Fibroblast of lung (primary cell): ENCODE data around the gene OXCT2. TPM values are rescaled to one million over a fixed set of nuclear protein-coding genes. Genes with fewer than 3 reads are reported as not detected.
A peak's percentile ranks its signal among the peaks of the same experiment; 100 is the strongest.
"Not testable (repeated sequence)": the region's sequence is repeated elsewhere in the genome, so short reads cannot be mapped to it uniquely, and the experiment has no call there.

Source experiments
- DNase-seq, 2 donors: peaks; one replicate each; pipeline versions ENCODE4 v3.0.0 to v3.0.0-alpha.2; 2010; ENCODE audit warnings: low read depth in 2 of 2
- H2AFZ ChIP-seq: 2 replicates; pipeline ENCODE4 v1.5.1; 2012; ENCODE audit warnings: low read length, control low read depth, inconsistent platforms
- H3K27ac ChIP-seq: 2 replicates; pipeline ENCODE4 v1.5.1; 2011; ENCODE audit warnings: low read length, control low read depth; ENCODE audit not compliant: insufficient read depth
- H3K27me3 ChIP-seq: 2 replicates; pipeline ENCODE4 v1.5.1; 2011; ENCODE audit warnings: mild to moderate bottlenecking, low read length; ENCODE audit not compliant: control insufficient read depth, insufficient read depth
- H3K36me3 ChIP-seq: 2 replicates; pipeline ENCODE4 v1.5.1; 2011; ENCODE audit warnings: low read length; ENCODE audit not compliant: control insufficient read depth, insufficient read depth
- H3K4me1 ChIP-seq: 2 replicates; pipeline ENCODE4 v1.5.1; 2011; ENCODE audit warnings: low read length; ENCODE audit not compliant: control insufficient read depth, insufficient read depth; ENCODE audit errors: extremely low read depth
- H3K4me2 ChIP-seq: 2 replicates; pipeline ENCODE4 v1.5.1; 2011; ENCODE audit warnings: low read length, control low read depth; ENCODE audit not compliant: insufficient read depth; ENCODE audit errors: extremely low read depth
- H3K4me3 ChIP-seq, 4 experiments: fragments of 200-600 bp in 1 of 4; sonication (generic) in 1 of 4; replicated peaks in 1 of 4; 2 replicates each; pipeline ENCODE4 v1.5.1; 2011 to 2016; ENCODE audit warnings: low read length in 4 of 4, low read depth in 3 of 4, mild to moderate bottlenecking in 3 of 4, control low read depth in 2 of 4, inconsistent platforms in 1 of 4, mixed read lengths in 1 of 4; ENCODE audit not compliant: insufficient read depth in 1 of 4; ENCODE audit errors: control extremely low read depth in 1 of 4
- H3K79me2 ChIP-seq: 2 replicates; pipeline ENCODE4 v1.5.1; 2012; ENCODE audit warnings: mild to moderate bottlenecking, low read length, inconsistent platforms; ENCODE audit not compliant: control insufficient read depth, insufficient read depth
- H3K9ac ChIP-seq: 2 replicates; pipeline ENCODE4 v1.5.1; 2011; ENCODE audit warnings: mild to moderate bottlenecking, low read length, control low read depth; ENCODE audit not compliant: insufficient read depth
- H3K9me3 ChIP-seq: 2 replicates; pipeline ENCODE4 v1.5.1; 2012; ENCODE audit warnings: low read depth, low read length; ENCODE audit not compliant: control insufficient read depth, insufficient read depth
- H4K20me1 ChIP-seq: 2 replicates; pipeline ENCODE4 v1.5.1; 2011; ENCODE audit warnings: low read length; ENCODE audit not compliant: control insufficient read depth, insufficient read depth; ENCODE audit errors: extremely low read depth
- EZH2 ChIP-seq: IDR thresholded peaks from 2 replicates; pipeline ENCODE4 v1.5.1; 2012; ENCODE audit warnings: low read length, control low read depth, mild to moderate bottlenecking; ENCODE audit errors: missing control alignments
- polyA plus RNA-seq, 2 donors: library from polyadenylated mRNA; depleted of rRNA in 1 of 2; stranded (reverse) in 1 of 2; unstranded in 1 of 2; fragments of >200 nt; gene quantifications; 2 replicates each; pipeline ENCODE4 v1.2.1, GENCODE V29; 2011 to 2012; ENCODE audit warnings: missing spikeins in 1 of 2
- total RNA-seq: library from RNA; depleted of rRNA; stranded (reverse); fragments of >200 nt; gene quantifications from 2 replicates; pipeline ENCODE4 v1.2.1, GENCODE V29; 2014
- TF ChIP-seq, protein P1 (sequence below), 2 donors: IDR thresholded peaks in 1 of 2; conservative IDR thresholded peaks in 1 of 2; 1 replicate in 1 of 2; 2 replicates in 1 of 2; pipeline ENCODE4 v1.5.1; 2011 to 2012; ENCODE audit warnings: low read length in 2 of 2, control low read depth in 1 of 2, inconsistent platforms in 1 of 2, low read depth in 1 of 2, mild to moderate bottlenecking in 1 of 2

Gene OXCT2
- total and polyA plus RNA-seq, 2 donors (not counting 1 experiment from before 2014, with no cell fraction given), result 1.0 to 6.4 TPM

DNA sequence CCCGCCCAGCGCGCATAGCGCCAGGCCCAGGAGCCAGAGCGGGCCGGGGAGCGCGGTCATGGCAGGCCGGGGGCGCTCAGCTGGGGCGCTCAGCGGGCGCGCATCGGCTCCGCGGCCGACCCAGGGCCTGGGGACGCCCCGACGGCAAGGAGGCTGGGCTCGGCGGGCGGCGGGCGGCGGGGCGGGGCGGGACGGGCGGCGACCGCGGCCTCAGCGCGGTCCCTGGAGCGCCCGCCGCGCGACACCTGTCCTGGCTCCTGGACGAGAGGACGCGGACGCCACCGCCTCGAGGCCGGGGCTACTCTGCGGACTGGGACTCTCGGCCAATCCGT, 17.2 kb upstream of the OXCT2 start:
- no peak overlapping the region for H3K27ac ChIP-seq

GRCh38 chr1:39787964-39788363, 16.8 kb upstream of the OXCT2 start:
- TF ChIP-seq EZH2, result peak; percentile 60
- peaks cover 28% of the 10 kb centered on the region for H3K27me3 ChIP-seq
- not testable (repeated sequence) for H3K4me2 ChIP-seq, H2AFZ ChIP-seq, H3K36me3 ChIP-seq, H3K79me2 ChIP-seq, H3K9me3 ChIP-seq, DNase-seq, H3K27ac ChIP-seq, H3K9ac ChIP-seq, H3K4me1 ChIP-seq, H3K4me3 ChIP-seq, H4K20me1 ChIP-seq

More for the DNA sequence above, 17.2 kb upstream of the OXCT2 start:
- Histone ChIP-seq H3K9me3 (no peaks in the 10 kb centered on the region), H3K36me3 (no peaks in the 10 kb centered on the region), H3K4me1 (no peaks in the 10 kb centered on the region), H2AFZ (no peak overlapping the region), H3K4me3 (no peak overlapping the region), H3K4me2 (no peak overlapping the region), H3K79me2 (no peaks in the 10 kb centered on the region), H4K20me1 (no peaks in the 10 kb centered on the region), H3K27me3 (peaks cover 28% of the 10 kb centered on the region), H3K9ac (no peak overlapping the region)
- peak; percentile 72 for TF ChIP-seq EZH2
- TF ChIP-seq, protein P1, sequence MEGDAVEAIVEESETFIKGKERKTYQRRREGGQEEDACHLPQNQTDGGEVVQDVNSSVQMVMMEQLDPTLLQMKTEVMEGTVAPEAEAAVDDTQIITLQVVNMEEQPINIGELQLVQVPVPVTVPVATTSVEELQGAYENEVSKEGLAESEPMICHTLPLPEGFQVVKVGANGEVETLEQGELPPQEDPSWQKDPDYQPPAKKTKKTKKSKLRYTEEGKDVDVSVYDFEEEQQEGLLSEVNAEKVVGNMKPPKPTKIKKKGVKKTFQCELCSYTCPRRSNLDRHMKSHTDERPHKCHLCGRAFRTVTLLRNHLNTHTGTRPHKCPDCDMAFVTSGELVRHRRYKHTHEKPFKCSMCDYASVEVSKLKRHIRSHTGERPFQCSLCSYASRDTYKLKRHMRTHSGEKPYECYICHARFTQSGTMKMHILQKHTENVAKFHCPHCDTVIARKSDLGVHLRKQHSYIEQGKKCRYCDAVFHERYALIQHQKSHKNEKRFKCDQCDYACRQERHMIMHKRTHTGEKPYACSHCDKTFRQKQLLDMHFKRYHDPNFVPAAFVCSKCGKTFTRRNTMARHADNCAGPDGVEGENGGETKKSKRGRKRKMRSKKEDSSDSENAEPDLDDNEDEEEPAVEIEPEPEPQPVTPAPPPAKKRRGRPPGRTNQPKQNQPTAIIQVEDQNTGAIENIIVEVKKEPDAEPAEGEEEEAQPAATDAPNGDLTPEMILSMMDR (conservative IDR thresholded peaks at IDR 0.05 in 1 of 2, IDR thresholded peaks at IDR 0.05 in 1 of 2; ENCODE audit: low read depth in 1 of 2, low read length in 2 of 2), result no peak
- no peak for DNase-seq

DNA sequence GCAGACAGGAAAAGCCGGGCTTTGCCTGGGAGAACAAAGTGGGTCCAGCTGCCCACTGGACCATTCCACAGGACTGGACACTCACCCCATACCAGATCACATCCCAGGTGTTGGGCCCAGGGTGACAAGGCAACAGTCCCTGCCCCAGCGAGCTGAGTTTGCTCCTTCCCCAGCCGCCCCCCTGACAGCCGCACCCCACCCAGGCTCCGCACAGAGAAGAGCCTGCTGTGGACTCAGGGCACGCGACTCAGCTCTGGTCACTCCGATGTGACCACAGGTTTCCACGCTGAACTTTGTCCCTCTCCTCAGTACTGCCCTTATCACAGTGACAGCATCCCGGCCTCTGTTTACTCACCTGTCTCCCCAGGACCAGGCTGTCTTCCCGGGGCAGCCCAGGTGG, 16.3 kb upstream of the OXCT2 start:
- Histone ChIP-seq H2AFZ (no peak overlapping the region), H3K4me1 (no peaks in the 10 kb centered on the region), H3K27me3 (peaks cover 25% of the 10 kb centered on the region), H3K9ac (no peak overlapping the region), H3K4me2 (no peak overlapping the region), H3K9me3 (no peaks in the 10 kb centered on the region), H3K79me2 (no peaks in the 10 kb centered on the region), H3K4me3 (no peak overlapping the region), H3K27ac (no peak overlapping the region), H4K20me1 (no peaks in the 10 kb centered on the region), H3K36me3 (no peaks in the 10 kb centered on the region)
- TF ChIP-seq EZH2, result no peak
- TF ChIP-seq, protein P1 (conservative IDR thresholded peaks at IDR 0.05 in 1 of 2, IDR thresholded peaks at IDR 0.05 in 1 of 2; ENCODE audit: low read depth in 1 of 2, low read length in 2 of 2), result no peak
- no peak for DNase-seq

DNA sequence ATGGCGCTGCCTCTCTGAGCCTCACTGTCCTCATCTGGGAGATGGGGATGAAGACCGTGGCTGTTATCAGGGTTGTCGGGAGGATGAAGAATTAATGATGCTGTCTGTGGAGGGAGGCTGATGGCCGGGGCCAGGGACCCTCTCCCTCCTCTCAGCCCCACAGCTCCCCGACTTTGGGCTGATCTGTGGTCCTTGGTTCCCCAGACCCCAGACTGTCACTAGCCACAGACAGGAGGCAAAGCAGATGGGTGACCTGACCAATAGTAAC, 15.9 kb upstream of the OXCT2 start:
- DNase-seq, H3K9ac ChIP-seq, H3K4me3 ChIP-seq, H3K9me3 ChIP-seq, H3K27ac ChIP-seq, H4K20me1 ChIP-seq, H3K36me3 ChIP-seq, H3K4me2 ChIP-seq, H3K79me2 ChIP-seq, H2AFZ ChIP-seq, H3K4me1 ChIP-seq: not testable (repeated sequence)
- H3K27me3 ChIP-seq, result peaks cover 23% of the 10 kb centered on the region
